Stimulated activated CD8-positive, alpha-beta memory T cell treated with anti-CD3 and anti-CD28 coated beads, Interleukin-7, amount 100 ng/mL, for 48 hours (primary cell): Measurements from ENCODE around the gene KBTBD7.

Experiments used
- DNase-seq, 2 donors: peaks; one replicate each; pipeline ENCODE4 v3.0.0-alpha.2; 2020; ENCODE audit warnings: low read depth in 1 of 2; ENCODE audit errors: extremely low read depth in 1 of 2

The KBTBD7 gene

GRCh38 chr13:41144576-41144975 lies 49.8 kb downstream of the KBTBD7 start:
- no peak for DNase-seq
